PC-3 (cell line): Measurements from ENCODE around the gene EFTUD2.

ENCODE experiments used
- CTCF ChIP-seq: fragments of 300-600 bp; sonication (generic); conservative IDR thresholded peaks from 2 replicates; pipeline ENCODE4 v1.5.1; 2017; ENCODE audit warnings: antibody characterized with exemption, low read depth, mild to moderate bottlenecking, low read length
- EZH2 ChIP-seq: fragments of 300-600 bp; sonication (generic); IDR thresholded peaks from one replicate; pipeline ENCODE4 v1.6.1; 2017; ENCODE audit warnings: antibody characterized with exemption, mild to moderate bottlenecking, low read length; ENCODE audit not compliant: unreplicated experiment
- EZH2phosphoT487 ChIP-seq: fragments of 300-600 bp; sonication (generic); IDR thresholded peaks from 2 replicates; pipeline ENCODE4 v1.6.1; 2018; ENCODE audit warnings: mild to moderate bottlenecking, antibody characterized with exemption, low read length, borderline replicate concordance

- TF ChIP-seq EZH2 (no peak), CTCF (no peak), EZH2phosphoT487 (no peak)
Measured at GRCh38 chr17:44842748-44843147, 56.5 kb downstream of the EFTUD2 start.
